Stimulated activated CD8-positive, alpha-beta memory T cell treated with anti-CD3 and anti-CD28 coated beads, Interleukin-2, amount 100 ng/mL, for 48 hours (primary cell): ENCODE results near the gene IFIT3.
"Not testable (repeated sequence)": the region's sequence is repeated elsewhere in the genome, so short reads cannot be mapped to it uniquely, and the experiment has no call there.

Experiments used
- DNase-seq, 2 donors: peaks; one replicate each; pipeline ENCODE4 v3.0.0-alpha.2; 2020; ENCODE audit warnings: low read depth in 2 of 2

The IFIT3 gene, protein sequence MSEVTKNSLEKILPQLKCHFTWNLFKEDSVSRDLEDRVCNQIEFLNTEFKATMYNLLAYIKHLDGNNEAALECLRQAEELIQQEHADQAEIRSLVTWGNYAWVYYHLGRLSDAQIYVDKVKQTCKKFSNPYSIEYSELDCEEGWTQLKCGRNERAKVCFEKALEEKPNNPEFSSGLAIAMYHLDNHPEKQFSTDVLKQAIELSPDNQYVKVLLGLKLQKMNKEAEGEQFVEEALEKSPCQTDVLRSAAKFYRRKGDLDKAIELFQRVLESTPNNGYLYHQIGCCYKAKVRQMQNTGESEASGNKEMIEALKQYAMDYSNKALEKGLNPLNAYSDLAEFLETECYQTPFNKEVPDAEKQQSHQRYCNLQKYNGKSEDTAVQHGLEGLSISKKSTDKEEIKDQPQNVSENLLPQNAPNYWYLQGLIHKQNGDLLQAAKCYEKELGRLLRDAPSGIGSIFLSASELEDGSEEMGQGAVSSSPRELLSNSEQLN

DNA sequence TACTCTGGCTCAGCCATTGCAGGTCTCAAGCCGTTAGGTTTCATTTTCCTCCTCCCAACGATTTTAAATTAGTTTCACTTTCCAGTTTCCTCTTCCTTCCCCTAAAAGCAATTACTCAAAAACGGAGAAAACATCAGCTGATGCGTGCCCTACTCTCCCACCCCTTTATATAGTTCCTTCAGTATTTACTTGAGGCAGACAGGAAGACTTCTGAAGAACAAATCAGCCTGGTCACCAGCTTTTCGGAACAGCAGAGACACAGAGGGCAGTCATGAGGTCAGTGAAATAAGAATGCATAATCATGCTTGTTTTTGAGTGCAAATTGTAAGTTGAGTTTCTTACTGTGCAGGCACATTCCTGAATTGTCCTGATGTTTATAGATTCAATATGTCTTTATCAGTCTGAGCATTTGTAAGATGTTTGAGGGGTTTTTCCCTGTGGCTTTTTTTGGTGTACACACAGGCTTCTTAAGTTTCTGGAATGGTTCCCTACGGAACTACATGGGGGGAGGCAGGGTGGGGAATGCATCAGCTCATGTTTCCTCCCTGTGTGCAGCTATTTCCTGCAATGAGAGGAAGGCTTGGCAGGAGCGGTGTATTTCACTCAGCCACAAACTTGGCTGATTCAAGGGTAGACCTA, at the start of gene IFIT3:
Gene IFIT3, plus strand, starts transcription at position 195 of the 639 bp plus-strand sequence. Its CDS starts 77 bp downstream, at position 272.
- no peak for DNase-seq

DNA sequence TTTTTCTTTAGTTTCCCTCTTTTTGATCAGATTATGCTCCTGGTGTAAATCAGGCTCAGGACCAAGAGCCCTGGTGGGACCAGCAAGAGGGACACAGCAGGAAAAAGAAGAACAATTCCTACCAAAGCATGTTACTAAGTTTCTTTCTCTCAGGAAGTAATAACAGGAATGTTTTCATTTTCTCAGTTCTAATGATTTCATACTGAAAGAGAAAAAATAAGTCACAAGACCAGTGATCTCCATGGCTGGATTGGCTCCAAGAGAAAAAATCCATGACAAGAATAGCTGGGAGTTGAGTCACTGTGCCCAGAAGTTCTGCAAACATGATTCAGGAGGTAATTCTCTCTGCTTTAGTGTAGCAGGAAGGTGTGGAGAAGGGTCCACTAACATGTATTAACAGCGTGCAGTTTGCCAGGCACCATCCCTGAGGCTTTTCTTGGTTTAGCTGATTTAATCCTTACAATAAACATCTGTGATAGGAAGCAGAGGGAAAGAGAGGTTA, 49.7 kb upstream of the IFIT3 start:
- DNase-seq, result no peak

DNA sequence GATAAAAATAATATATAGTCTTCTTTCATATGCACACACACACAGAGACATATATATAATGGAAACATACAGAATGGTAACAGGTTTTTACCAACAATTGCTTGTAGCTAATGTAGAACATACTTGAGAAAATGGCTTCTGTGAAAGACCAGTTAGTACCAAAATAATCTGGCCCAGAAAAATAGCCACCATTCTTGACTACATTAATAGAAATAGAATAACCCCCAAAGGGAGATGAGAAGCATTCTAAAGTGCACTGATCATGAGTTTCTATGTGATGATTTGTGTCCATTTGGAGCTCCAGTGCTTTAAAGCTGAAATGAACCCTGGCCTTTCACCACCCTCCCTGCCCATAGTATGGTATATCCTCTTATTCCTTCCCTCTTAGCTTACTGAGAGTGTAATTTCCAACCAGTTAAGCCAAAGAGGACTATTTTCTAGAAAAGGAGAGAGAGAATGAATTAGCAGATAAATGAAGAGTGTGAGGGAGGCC, 48.9 kb upstream of the IFIT3 start:
- DNase-seq, result no peak

DNA sequence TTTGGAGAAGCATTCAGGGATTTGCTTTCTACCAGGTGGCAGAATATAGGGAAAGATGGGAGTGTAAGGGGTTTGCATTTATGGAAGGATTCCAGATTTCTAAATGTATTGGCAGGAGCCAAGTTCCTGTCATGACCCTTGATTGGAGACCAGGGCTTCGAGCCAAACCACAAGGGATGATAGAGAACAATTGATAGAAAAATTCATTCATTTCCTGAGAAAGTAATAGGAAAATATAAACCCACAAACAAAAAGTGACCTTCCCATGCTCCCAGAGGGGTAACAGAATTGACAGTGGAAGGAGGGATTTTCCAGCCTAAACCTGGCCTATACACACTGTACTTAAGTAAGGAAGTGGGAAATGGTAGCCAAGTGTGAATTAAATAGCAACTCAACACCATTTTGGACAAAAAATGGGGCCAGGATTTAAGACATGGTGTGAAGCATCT, 48.4 kb upstream of the IFIT3 start:
- no peak for DNase-seq

DNA sequence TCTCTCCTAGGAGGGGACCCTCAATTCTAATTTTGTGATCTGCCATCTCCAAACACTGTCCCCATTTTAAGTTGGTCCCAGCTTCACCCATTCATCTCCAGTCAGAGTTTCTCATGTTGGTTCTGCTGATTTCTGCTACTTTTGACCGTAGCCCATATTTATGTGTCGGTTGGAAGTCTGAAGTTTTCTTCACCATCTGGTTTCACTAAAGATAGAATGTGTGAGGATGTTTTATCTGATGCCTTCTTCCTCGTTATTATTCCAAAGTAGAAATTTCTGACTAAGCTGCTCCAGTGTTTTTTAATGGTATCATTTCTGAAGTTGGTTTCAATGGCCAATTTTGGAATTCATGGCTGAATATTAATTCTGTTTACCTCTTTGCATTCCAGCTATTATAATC, 47.3 kb upstream of the IFIT3 start:
- no peak for DNase-seq

DNA sequence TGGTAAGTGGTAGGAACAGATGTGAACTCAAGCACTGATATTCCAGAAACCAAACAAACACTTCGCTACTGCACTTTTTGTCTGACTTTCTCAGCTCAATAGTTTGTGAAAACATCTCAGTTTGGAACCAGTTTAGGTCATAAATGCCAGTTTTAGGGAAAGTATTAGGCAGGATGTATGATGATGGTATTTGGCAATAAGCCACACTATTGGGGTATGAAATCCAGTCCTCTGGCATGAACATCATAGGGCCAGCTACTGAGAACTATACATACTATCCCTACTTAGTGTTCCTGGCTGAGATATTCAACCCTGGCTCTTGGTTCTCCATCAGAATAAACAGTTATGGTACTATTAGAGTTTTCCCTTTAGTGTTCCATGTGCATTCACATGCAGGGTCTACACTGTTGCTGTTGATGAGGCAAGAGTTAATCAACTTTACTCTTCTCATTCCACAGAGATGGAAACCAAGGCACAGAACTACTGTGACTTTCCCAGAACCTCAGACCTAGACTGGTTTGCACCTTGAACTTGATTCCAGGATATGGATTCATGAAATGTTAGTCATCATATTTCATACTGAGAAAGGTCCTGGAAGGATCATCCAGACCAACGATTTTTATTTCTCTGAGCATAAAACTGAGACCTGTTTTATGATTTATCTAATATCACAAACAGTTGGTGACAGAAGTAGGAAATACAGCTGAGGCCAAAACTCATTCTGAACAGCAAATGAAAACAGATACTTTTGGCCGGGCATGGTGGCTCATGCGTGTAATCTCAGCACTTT, 46.0 kb upstream of the IFIT3 start:
- no peak for DNase-seq

DNA sequence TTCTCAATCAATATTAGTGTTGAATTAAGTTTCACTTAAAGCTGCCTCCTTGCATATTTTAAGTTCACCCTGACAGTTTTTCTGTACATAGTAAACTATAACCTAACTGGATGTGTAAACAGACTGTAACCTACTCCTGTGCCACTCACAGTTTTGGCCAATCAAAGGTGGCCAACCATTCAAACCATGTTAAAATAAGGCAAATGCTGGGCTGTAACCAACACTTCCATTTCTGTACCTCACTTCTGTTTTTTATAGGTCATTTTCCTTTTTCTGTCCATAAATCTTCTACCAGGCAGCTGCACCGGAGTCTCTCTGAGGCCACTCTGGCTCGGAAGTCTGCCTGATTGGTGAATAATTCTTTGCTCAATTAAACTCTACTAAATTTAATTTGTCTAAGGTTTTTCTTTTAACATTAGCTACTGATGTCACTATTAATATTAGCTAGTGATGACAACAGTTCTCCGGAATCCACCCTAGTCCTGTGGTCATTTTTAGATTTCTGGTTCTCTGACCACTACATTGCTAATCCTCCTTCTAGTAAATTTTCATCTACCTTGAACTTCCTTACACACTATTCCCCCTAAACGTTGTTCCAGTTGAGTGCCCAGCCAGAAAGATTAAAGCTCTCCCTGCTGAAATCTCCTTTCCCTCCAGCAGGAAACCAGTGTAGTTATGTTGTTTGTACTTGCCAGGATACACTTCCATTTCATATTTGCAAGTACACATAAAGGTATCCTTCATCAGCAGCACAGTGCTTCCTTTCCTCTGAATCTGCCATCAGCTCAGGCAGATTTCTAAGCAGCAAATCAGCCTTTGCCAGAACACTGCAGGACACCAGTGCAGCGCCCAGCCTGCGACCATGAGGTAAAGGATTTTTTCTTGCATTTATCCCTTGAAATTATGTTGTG, 44.5 kb upstream of the IFIT3 start:
- DNase-seq, result no peak

DNA sequence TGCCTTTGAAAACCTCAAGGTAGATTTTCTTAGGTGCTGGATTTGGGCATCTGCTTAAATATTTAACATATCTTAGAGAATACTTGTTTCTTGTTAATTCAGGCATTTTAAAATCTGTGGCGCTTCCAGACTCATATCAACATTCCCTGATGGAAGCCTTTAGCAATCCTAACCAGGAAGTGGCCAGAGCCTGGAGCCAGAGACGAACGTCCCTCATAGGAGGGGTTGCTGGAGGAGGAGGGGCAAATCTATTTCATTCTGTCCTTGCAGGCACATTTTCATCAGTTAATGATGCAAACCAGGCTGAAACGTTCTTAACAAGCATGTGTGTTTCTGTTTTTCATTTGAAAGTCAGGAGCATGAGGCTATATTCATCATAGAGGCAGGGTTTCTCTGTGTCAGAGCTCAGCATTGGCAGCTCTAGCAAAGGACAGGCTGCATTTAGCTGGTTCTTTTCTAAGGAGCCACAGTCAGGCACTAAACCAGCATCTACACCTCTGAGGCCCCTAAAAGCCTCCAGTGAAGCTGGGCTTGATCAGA, 43.8 kb upstream of the IFIT3 start:
- no peak for DNase-seq

DNA sequence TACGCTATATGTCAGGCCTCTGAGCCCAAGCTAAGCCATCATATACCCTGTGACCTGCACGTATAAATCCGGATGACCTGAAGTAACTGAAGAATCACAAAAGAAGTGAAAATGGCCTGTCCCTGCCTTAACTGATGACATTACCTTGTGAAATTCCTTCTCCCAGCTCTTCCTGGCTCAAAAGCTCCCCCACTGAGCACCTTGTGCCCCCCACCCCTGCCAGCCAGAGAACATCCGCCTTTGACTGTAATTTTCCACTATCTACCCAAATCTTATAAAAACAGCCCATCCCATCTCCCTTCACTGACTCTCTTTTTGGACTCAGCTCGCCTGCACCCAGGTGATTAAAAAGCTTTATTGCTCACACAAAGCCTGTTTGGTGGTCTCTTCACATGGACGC, 43.1 kb upstream of the IFIT3 start:
- not testable (repeated sequence) for DNase-seq

DNA sequence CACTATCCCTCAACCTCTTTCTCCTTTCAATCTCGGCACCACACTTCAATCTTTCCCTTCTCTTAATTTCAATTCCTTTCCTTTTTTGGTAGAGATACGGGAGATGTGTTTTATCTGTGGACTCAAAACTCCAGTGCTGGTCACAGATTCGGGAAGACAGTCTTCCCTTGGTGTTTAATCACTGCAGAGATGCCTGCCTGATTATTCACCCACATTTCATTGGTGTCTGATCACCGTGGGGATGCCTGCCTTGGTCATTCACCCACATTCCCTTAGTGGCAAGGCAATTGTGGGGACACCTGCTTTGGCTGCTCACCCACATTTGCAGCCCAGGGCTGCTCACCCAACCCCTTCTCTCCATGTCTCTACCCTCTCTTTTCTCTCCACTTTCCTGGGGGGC, 42.5 kb upstream of the IFIT3 start:
- not testable (repeated sequence) for DNase-seq

DNA sequence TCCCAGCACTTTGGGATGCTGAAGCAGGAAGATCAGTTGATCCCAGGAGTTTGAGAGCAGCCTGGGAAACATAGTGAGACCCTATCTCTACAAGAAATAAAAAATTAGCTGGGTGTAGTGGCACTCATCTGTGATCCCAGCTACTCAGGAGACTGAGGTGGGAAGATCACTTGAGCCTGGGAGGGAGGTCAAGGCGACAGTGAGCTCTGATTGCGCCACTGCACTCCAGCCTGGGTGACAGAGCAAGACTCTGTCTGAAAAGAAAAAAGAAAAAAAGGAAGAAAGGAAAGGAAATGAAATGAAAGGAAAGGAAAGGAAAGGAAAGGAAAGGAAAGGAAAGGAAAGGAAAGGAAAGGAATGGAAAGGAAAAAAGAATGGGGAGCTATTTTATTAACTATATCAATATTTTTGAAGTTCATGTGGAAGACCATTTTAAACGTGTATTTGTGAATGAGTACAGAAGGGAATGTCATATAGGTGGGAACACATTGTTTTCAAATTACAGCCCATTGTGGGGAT, 33.0 kb upstream of the IFIT3 start:
- DNase-seq, result no peak

DNA sequence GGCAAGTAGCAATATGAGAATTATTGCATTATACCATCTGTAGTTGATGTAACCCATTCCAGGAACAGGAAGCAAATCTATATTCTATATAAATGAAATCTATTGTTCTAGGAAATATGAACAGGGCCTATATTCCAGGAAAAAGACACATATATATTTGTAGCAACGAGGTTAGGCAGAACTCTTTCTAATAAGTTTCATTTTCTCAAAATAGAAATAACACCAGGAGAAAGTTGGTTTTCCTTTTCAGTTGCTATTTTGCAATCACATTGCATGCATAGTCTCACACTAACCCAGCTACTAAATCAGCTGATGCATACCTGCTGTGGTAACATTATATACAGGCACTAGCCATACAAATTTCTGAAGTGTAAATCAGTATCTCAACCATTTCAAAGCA, 32.2 kb upstream of the IFIT3 start:
- no peak for DNase-seq

DNA sequence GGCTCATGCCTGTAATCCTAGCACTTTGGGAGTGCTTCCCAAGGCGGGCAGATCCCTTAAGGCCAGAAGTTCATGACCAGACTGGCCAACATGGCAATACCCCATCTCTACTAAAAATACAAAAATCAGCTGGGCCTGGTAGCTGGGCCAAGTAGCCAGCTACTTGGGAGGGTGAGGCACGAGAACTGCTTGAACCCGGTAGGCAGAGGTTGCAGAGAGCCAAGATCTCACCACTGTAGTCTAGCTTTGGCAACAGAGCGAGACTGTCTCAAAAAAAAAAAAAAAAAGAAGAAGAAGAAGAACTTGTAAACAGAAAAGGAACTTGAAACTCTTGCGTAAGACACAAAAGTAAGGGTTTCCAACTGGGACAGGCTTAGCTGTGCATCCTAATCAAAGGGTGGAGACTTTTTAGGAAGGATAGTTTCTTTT, 31.6 kb upstream of the IFIT3 start:
- no peak for DNase-seq

DNA sequence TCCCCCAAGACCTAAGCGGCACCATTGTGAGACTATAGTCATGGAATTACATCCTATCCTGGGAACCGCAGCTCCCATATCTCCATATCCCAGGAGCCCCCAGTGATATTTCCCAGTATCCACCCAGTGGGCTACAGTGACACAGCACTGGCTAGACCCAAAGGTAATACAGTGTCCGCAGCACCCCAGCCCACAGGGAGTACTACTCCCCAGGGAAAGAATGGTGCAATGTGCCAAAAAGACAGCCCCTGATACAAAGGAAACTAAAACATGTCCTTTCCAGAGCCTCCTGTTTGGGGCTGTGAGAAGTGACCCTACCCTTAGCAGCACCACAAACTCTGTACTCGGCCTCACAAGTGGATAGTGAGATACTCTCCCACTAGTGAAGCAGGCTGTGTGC, 30.4 kb upstream of the IFIT3 start:
- no peak for DNase-seq

DNA sequence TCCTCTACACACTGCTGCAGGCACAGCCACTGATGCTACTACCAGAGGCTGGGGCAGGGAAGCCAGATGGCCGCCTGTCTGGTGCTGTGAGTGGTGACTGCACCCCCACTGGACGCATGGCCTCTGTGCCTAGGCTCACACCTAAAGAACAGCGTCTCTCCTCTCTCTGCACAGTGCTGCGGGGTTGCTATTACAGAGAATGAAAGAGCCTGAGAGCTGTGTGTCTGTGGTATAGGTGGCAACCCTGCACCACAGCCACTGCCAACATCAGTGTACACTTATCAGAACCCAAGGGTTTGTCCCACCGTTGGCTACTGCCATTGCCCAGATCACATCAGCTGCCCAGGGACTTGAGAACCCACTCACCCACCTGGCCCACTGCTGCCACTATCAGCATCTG, 30.0 kb upstream of the IFIT3 start:
- no peak for DNase-seq

DNA sequence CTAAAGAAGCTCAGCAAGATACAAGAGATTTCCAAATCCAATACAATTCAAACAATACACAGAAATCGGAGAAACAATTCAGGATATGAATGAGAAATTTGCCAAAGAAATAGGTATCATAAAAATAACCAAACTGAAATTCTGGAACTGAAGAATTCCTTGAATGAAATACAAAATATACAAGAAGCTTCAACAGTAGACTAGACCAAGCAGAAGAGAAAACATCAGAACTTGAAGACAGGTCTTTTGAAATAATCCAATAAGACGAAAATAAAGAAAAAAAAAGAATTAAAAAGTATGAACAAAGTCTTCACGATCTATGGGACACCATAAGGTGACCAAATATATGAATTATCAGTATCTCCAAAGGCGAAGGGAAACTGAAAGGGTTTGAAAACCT, 28.8 kb upstream of the IFIT3 start:
- no peak for DNase-seq

DNA sequence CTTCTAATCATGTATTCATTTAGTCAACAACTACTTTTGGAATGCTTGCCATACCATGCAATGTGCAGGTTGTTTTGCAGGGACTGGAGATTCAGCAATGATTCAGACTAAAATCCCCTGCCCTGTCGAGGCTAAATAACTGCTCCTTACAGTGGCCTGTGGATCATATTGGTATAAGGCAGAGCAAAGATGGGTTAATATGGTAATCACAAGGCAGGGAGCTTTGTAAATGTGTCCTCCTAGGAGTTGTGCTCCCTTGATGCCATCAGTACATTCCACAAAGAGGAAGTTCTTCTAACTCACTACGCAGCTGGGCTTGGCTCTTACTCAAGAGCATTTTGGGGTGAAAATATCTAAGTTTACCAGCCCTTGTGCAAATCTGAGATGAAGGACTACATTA, 26.6 kb upstream of the IFIT3 start:
- DNase-seq, result no peak

DNA sequence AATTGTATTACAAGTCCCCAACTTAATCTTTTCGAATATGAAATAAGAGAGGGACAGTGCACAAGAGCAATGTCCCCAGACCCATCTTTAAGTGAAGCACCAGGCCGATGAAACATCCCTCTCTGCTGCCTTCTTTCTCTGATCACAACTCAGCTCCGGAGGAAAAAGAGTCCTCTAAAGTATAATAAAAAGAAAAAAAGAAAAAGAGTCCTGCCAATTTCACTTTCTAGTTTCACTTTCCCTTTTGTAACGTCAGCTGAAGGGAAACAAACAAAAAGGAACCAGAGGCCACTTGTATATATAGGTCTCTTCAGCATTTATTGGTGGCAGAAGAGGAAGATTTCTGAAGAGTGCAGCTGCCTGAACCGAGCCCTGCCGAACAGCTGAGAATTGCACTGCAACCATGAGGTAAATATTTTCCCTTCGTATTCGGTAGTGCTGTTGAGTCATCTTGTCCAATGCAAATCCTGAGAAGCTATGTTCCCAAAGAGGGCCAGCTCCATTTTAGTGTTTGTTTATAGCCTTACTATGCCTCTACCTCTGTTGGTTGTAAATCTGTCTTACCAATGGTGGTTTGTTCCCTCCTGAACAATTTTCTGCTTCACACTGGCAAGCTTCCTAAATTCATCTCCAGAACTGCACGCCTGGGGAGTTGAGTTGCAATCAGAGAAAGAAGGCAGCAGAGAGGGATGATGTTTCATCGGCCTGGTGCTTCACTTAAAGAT, 25.9 kb upstream of the IFIT3 start, which contains the start of gene IFIT2:
Gene IFIT2, plus strand, starts transcription at position 326 of the 725 bp plus-strand sequence. Its CDS starts 78 bp downstream, at position 404.
- DNase-seq, result no peak

DNA sequence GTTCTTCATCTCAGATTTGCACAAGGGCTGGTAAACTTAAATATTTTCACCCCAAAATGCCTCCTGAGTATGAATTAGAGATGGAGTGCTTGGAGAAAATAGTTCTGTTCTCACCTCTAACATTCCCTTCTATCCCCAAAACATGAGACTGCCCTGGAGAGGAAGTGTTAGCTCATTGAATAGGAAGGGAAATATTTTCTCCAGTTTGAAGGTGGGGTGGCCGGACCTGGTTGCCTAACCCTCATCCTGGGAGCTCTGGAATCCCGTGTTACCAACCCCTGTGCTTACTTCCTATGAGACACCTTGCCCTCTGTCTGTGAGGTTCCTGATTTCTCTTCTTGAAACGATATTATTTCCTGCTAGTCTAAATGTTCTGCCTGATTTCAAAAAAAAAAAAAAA, 25.2 kb upstream of the IFIT3 start:
- DNase-seq, result no peak

DNA sequence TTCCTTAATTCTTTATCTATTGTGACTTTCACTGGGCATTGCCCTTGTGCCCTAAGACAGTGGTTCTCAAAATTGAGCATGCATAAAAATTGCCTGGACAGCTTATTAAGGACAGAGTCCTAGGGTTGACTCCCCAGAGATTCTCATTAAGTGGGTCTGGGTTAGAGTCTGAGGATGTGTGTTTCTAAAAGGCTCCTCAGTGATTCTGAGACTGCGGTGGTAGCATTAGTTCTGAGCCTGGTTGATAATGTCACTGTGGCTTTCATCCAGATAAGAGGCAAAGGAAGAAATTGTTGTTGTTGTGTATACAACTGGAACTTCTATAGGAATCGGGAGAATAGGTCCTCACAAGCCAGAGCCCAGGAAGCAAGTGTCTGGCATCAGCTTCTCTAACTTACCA, 24.6 kb upstream of the IFIT3 start:
- no peak for DNase-seq
